GM19455 (cell line): ENCODE results near the gene ACADVL.
A peak's percentile ranks its signal among the peaks of the same experiment; 100 is the strongest.
"Not testable (repeated sequence)": the region's sequence is repeated elsewhere in the genome, so short reads cannot be mapped to it uniquely, and the experiment has no call there.

Experiments
- ATAC-seq: cut with Tn5 transposase; IDR thresholded peaks from one replicate; pipeline ENCODE4 v1.9.1; 2021; ENCODE audit not compliant: unreplicated experiment

The ACADVL gene

GRCh38 chr17:7219812-7220592 lies at the start of gene ACADVL, which contains the start of gene DLG4:
Gene ACADVL (plus strand): TSS chr17:7219938. CDS start chr17:7219985, 47 bp downstream.
Gene DLG4 (minus strand): TSS chr17:7219836.
- peak; percentile 45 for ATAC-seq

GRCh38 chr17:7172522-7173191 lies 47.1 kb upstream of the ACADVL start:
- not testable (repeated sequence) for ATAC-seq

GRCh38 chr17:7173687-7174602 lies 45.8 kb upstream of the ACADVL start:
- ATAC-seq, result no peak

- ATAC-seq, result no peak
These were observed 45.0 kb upstream of the ACADVL start for GRCh38 chr17:7174603-7175326.

- no peak for ATAC-seq
These were observed 44.4 kb upstream of the ACADVL start for GRCh38 chr17:7175330-7175733.

GRCh38 chr17:7176107-7176840 lies 43.5 kb upstream of the ACADVL start:
- no peak for ATAC-seq

- no peak for ATAC-seq
These were observed 42.9 kb upstream of the ACADVL start for GRCh38 chr17:7176841-7177190.

GRCh38 chr17:7177191-7177953 lies 42.4 kb upstream of the ACADVL start:
- ATAC-seq, result no peak

GRCh38 chr17:7177954-7178477 lies 41.7 kb upstream of the ACADVL start:
- no peak for ATAC-seq

- ATAC-seq, result no peak
These were observed 40.8 kb upstream of the ACADVL start for GRCh38 chr17:7178973-7179316.

- ATAC-seq, result no peak
These were observed 40.2 kb upstream of the ACADVL start, which contains the start of gene ASGR1 for GRCh38 chr17:7179317-7180254. Gene ASGR1 (minus strand): TSS chr17:7179370. CDS start chr17:7178563, 807 bp downstream.

GRCh38 chr17:7182101-7182500 lies 37.6 kb upstream of the ACADVL start:
- not testable (repeated sequence) for ATAC-seq

GRCh38 chr17:7183433-7184090 lies 36.2 kb upstream of the ACADVL start:
- no peak for ATAC-seq

- ATAC-seq, result no peak
These were observed 35.6 kb upstream of the ACADVL start for GRCh38 chr17:7184091-7184488.

GRCh38 chr17:7184647-7185046 lies 35.1 kb upstream of the ACADVL start:
- no peak for ATAC-seq

- no peak for ATAC-seq
These were observed 33.5 kb upstream of the ACADVL start for GRCh38 chr17:7186241-7186640.

- ATAC-seq, result no peak
These were observed 29.3 kb upstream of the ACADVL start for GRCh38 chr17:7190276-7190917.
